Coronary artery (tissue), 2 donors: ENCODE measurements around the gene UPP1.
"Not testable (repeated sequence)": the region's sequence is repeated elsewhere in the genome, so short reads cannot be mapped to it uniquely, and the experiment has no call there.

ENCODE experiments used
- DNase-seq: peaks from one replicate; pipeline ENCODE4 v3.0.0-alpha.2; 2017; ENCODE audit warnings: low spot score
- H3K27ac ChIP-seq, 2 donors: fragments of 200-600 bp; sonication (generic); one replicate each; pipeline ENCODE4 v1.5.1; 2016 to 2019
- H3K4me3 ChIP-seq: fragments of 200-600 bp; sonication (generic); 2 replicates; pipeline ENCODE4 v1.5.1; 2016; ENCODE audit warnings: mild to moderate bottlenecking, moderate library complexity
- TF ChIP-seq, protein P1 (sequence below): fragments of 200-600 bp; sonication (generic); IDR thresholded peaks from one replicate; pipeline ENCODE4 v1.5.1; 2019; ENCODE audit warnings: antibody characterized with exemption

Gene UPP1

DNA sequence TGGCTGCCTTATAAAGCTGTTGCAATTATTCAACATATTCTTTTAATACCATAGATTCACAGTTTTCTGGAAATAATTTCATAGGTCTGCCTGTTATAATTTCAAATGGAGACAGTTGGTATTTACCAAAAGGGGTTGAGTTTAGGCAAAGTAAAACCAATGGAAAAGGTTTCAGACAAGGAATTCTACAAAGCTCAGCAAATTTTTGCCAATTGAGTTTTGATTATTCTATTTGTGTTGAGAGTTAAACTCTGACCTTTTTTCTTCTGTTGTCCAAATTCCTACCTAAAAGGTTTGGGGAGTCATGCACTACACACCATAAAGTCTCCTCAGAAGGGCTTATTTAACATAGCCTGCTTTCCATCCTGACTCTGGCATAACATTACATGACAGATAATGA, 43.7 kb downstream of the UPP1 start:
- TF ChIP-seq, protein P1, sequence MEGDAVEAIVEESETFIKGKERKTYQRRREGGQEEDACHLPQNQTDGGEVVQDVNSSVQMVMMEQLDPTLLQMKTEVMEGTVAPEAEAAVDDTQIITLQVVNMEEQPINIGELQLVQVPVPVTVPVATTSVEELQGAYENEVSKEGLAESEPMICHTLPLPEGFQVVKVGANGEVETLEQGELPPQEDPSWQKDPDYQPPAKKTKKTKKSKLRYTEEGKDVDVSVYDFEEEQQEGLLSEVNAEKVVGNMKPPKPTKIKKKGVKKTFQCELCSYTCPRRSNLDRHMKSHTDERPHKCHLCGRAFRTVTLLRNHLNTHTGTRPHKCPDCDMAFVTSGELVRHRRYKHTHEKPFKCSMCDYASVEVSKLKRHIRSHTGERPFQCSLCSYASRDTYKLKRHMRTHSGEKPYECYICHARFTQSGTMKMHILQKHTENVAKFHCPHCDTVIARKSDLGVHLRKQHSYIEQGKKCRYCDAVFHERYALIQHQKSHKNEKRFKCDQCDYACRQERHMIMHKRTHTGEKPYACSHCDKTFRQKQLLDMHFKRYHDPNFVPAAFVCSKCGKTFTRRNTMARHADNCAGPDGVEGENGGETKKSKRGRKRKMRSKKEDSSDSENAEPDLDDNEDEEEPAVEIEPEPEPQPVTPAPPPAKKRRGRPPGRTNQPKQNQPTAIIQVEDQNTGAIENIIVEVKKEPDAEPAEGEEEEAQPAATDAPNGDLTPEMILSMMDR, result no peak
- no peak overlapping the region for H3K4me3 ChIP-seq
- H3K27ac ChIP-seq, result no peak overlapping the region
- DNase-seq, result no peak

DNA sequence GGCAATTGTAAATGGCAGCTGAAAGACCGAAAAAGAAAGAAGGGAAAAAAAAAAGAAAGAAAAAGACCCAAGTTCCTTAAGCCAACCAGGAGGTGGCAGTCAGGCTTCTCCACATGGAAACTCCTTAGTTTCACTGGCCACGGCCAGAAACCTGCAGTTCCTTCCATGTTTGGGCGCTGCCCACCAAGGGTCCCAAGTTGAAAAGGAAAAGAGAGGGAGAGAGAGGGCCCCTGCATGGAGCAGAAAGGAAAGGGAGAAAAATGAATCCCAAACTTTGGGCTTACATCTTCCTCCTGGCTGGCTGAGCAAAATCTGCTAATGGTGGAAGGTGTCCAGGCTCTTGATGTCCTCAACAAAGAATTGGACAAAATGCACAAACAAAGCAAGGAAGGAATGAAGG, 50.4 kb downstream of the UPP1 start:
- DNase-seq, result no peak
- Histone ChIP-seq H3K27ac (no peak overlapping the region), H3K4me3 (no peak overlapping the region)
- TF ChIP-seq, protein P1, result no peak

DNA sequence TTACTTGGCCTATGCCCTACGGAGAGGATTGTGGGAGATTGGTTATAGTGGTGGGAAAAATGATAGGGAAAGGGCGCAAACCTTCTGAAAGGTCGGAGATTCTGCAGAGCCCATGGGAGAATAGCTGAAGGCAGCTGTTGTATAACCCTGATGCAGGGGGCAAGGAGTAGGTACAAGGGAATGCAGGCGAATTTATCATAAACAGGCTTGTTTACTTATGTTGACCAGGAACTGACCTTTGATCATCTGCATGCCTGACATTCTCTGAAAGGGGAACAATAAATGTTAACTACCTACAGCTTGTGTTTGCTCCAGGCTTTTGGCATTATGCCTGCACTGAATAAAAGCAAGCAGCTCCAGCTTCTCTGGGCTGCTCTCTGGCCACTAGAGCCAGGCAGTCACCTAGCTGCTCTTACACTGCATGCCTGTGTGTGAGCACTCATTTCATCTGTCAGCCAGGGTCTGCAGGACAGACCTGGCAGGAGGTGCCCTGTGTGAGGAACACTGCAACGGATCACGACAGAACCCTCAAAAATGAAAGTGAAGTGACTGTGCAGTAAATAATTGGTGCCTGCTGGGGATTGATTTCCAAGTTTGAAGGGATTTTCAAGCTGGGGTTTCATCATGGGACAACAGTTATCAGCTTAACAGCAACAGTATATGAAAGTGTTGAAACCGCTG, 51.1 kb downstream of the UPP1 start:
- TF ChIP-seq, protein P1, result no peak
- H3K27ac ChIP-seq, result no peak overlapping the region
- no peak for DNase-seq
- H3K4me3 ChIP-seq, result peak overlapping the region; percentile 17

DNA sequence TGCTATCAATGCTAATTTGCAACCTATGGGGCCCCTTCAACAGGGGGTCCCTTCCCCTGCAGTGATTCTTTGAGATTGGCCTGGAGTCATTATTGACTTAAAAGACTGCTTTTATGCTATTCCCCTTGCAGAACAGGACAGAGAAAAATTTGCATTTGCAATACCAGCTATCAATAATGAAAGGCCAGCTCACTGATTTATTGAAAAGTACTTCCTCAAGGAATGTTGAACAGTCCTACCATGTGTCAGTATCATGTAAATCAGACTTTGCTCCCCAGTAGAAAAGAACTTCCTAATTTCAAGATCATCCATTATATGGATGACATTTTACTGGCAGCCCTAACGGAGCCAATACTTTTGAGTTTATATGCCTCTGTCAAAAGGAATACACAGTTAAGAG, 52.5 kb downstream of the UPP1 start:
- no peak overlapping the region for H3K4me3 ChIP-seq
- TF ChIP-seq, protein P1, result no peak

DNA sequence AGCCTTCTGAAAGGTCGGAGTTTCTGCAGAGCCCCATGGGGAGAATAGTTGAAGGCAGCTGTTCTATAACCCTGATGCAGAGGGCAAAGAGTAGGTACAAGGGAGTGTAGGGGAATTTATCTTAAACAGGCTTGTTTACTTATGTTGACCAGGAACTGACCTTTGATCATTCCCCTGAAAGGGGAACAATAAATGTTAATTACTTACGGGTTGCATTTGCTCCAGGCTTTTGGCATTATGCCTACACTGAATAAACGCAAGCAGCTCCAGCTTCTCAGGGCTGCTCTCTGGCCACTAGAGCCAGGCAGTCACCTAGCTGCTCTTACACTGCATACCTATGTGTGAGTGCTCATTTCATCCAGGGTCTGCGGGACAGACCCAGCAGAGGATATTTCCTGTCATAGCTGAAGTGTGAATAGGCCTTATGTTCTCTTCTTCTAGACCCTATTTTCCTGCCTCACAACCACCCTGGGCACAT, 55.3 kb downstream of the UPP1 start:
- no peak for DNase-seq
- Histone ChIP-seq H3K4me3 (no peak overlapping the region), H3K27ac (no peak overlapping the region)
- TF ChIP-seq, protein P1, result no peak

More for the DNA sequence above, 52.5 kb downstream of the UPP1 start:
- no peak overlapping the region for H3K27ac ChIP-seq
- no peak for DNase-seq

DNA sequence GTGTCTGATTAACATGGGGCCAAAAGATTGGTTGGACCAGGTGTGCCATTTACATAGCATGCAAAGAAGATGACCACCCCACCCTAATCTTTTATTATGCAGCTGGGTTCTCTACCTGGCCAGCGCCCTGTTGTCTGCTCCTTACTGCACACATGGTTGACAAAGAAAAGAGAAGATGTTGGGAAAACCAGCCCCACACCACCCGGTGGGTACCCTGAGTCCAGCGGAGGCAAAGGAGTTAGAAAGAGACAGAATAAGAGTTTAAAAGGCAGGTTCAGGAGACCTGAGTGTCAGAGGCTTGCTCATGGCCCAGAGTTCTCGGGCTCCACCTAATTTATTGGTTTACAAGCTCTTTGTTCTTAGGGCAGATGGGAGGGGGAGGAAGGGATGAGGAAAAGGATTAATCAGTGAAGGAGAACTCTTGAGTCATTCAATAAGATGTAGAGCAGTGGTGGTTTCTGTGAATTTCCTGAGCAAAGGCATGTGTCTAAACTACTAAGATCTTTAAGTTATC, 58.1 kb downstream of the UPP1 start:
- DNase-seq, result no peak
- TF ChIP-seq, protein P1, result no peak
- Histone ChIP-seq H3K4me3 (no peak overlapping the region), H3K27ac (no peak overlapping the region)

DNA sequence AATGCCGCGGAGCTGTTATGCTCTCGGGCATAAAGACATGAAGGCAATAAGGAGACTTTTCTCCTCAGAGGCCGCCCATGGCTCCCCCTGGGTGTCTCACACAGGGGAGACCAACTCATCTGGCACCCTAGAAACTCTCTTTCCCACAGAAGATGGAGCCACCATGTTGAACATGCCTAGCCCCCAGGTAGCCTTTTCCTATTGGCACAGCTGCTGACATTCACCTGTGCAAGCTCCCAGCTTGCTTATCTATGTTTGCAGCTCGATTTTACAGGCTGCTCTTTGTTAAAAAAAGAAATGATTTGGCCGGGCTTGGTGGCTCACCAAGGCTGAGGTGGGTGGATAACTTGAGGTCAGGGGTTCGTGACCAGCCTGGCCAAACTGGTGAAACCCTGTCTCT, 58.6 kb downstream of the UPP1 start:
- not testable (repeated sequence) for H3K27ac ChIP-seq, H3K4me3 ChIP-seq, DNase-seq
